Activated T-helper 17 cell treated with anti-CD3 and anti-CD28 coated beads, Interleukin-2, amount 50 U/mL, for 72 hours (primary cell): ENCODE results near the gene RBM12. TPM values are rescaled to one million over a fixed set of nuclear protein-coding genes. Genes with fewer than 3 reads are reported as not detected.

Experiments
- ATAC-seq: fragments of 150-1000 bp; cut with Tn5 transposase; replicated peaks from 2 replicates; pipeline ENCODE4 v1.10.0; 2021; ENCODE audit warnings: mild to moderate bottlenecking, moderate library complexity
- H3K27ac Mint-ChIP-seq: one replicate; pipeline ENCODE4 v1.8.0; 2022; ENCODE audit warnings: mixed read lengths
- H3K27me3 Mint-ChIP-seq: one replicate; pipeline ENCODE4 v1.8.0; 2022; ENCODE audit warnings: mixed read lengths
- H3K36me3 Mint-ChIP-seq: one replicate; pipeline ENCODE4 v1.8.0; 2022; ENCODE audit warnings: low read depth, mild to moderate bottlenecking, mixed read lengths
- H3K4me1 Mint-ChIP-seq: one replicate; pipeline ENCODE4 v1.8.0; 2022; ENCODE audit warnings: mixed read lengths
- H3K4me3 Mint-ChIP-seq: one replicate; pipeline ENCODE4 v1.8.0; 2022; ENCODE audit warnings: mild to moderate bottlenecking, mixed read lengths
- H3K9me3 Mint-ChIP-seq: one replicate; pipeline ENCODE4 v1.8.0; 2022; ENCODE audit warnings: mixed read lengths
- total RNA-seq, 2 donors: library from RNA; stranded (reverse); gene quantifications; one replicate each; pipeline ENCODE4 v1.2.3, GENCODE V29; 2022

The RBM12 gene
- total RNA-seq, 2 donors from 2014 or later: 106 to 116 TPM

DNA sequence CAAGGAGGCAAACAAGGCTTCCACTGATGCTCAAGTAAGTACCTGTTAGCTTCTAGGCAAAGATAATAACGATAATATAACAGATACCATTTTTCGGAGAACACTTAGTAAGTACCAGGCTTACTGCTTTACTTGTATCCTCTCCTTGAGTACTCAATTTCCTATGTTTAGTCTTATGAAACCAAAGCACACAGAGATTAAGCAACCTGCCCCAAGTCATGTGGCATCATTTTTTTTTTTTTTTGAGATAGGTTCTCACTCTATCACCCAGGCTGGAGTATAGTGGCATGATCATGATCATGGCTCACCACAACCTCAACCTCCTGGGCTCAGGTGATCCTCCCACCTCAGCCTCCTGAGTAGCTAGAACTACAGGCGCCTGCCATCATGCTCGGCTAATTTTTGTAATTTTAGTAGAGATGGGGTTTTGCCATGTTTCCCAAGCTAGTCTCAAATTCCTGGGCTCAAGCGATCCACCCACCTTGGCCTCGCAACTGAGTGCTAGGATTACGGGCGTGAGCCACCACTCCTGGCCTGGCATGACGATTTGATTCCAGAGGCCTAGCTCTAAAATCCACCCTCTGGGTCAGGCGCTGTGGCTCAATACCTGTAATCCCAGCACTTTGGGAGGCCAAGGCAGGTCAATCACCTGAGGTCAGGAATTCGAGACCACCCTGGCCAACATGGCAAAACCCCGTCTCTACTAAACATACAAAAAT lies 35.1 kb downstream of the RBM12 start:
- peak overlapping the region; percentile 28 for H3K27ac Mint-ChIP-seq
- no peak for ATAC-seq
- no peaks in the 10 kb centered on the region for H3K9me3 Mint-ChIP-seq
- H3K4me1 Mint-ChIP-seq: no peaks in the 10 kb centered on the region
- no peaks in the 10 kb centered on the region for H3K27me3 Mint-ChIP-seq
- peaks cover 90% of the 10 kb centered on the region for H3K36me3 Mint-ChIP-seq
- no peak overlapping the region for H3K4me3 Mint-ChIP-seq

DNA sequence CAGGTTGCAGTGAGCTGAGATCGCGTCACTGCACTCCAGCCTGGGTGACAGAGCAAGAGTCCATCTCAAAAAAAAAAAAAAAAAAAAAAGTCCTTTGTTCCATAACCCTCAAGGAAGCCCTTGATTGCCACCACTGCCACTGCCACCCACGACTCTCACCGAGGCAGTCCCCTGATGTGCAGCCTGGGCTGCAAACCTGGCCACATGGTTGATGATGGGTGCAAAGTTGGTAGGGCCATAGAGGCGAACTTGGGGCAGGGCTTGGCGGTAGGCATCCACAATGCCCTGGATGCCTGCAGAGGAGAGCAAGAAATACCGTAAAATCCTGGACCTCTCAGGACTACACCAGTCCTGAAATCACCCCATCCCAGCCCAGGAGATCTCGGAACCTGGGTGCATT lies 37.6 kb downstream of the RBM12 start:
- peaks cover 82% of the 10 kb centered on the region for H3K36me3 Mint-ChIP-seq
- no peaks in the 10 kb centered on the region for H3K9me3 Mint-ChIP-seq
- ATAC-seq: no peak
- no peaks in the 10 kb centered on the region for H3K27me3 Mint-ChIP-seq
- no peaks in the 10 kb centered on the region for H3K4me1 Mint-ChIP-seq
- peak overlapping the region; percentile 93 for H3K27ac Mint-ChIP-seq
- no peak overlapping the region for H3K4me3 Mint-ChIP-seq

DNA sequence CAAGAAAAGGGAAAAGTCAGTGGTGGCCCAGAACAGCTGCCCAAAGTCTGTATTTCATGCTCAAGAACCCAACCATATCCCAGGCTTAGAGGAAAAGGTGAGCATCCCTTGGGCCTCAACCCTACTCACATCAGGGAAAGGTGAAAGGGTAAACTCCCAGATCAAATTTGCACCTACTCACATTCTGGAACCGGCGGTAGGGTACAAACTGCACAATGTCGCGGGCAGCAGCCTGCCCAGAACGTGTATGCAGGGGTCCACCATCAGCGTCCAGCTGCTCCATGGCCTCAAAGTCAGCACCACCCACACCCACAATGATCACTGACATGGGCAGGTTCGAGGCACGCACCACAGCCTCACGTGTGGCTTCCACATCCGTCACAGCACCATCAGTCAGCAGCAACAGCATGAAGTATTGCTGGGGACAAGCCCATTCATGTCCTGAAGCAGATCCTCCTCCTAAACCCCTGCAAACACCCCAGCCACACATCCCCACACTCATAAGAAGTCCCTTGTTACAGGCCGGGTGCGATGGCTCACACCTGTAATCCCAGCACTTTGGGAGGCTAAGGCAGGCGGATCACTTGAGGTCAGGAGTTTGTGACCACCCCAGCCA lies 38.2 kb downstream of the RBM12 start:
- no peak for ATAC-seq
- peak overlapping the region; percentile 93 for H3K27ac Mint-ChIP-seq
- H3K36me3 Mint-ChIP-seq: peaks cover 81% of the 10 kb centered on the region
- no peaks in the 10 kb centered on the region for H3K9me3 Mint-ChIP-seq
- no peaks in the 10 kb centered on the region for H3K4me1 Mint-ChIP-seq
- no peaks in the 10 kb centered on the region for H3K27me3 Mint-ChIP-seq
- no peak overlapping the region for H3K4me3 Mint-ChIP-seq

DNA sequence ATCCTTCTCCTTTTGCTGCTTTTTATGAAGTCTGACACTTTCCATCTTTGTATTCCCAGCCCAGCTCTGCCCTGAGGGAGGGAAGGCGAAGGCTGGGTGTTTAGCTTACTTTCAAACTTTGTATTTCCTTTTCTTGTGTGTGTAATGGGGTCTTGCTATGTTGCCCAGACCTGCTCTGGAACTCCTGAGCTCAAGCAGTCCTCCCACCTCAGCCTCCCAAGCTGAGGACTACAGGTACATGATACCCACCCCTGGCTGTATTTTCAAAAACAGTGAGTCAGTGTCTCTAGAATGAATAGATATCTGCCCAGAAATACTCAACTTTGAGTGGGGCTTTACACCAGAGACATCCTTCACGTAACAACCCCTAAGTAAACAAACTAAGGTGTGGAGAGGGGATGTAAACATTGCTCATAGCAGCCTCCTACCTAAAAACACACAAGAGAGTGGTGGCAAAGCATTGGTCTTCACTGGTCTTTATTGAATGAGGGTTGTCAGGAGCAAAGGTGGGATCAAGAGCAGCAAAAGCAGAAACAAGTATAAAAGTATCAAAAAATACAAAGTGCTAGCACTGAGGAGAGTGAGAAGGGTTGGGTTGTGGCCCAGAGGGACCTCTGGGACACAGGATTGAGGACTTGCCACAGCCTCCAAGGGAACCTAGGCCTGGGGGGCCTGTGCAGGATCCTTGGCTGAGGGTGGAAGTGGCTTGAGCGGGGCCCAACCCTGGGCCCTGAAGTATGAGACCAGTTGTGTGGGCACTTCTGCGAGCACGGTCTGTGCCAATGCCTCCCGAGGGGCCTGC lies 38.9 kb downstream of the RBM12 start:
- Mint-ChIP-seq H3K4me1 (no peaks in the 10 kb centered on the region), H3K9me3 (no peaks in the 10 kb centered on the region), H3K27ac (peak overlapping the region; percentile 93), H3K4me3 (no peak overlapping the region), H3K27me3 (no peaks in the 10 kb centered on the region), H3K36me3 (peaks cover 79% of the 10 kb centered on the region)
- no peak for ATAC-seq

DNA sequence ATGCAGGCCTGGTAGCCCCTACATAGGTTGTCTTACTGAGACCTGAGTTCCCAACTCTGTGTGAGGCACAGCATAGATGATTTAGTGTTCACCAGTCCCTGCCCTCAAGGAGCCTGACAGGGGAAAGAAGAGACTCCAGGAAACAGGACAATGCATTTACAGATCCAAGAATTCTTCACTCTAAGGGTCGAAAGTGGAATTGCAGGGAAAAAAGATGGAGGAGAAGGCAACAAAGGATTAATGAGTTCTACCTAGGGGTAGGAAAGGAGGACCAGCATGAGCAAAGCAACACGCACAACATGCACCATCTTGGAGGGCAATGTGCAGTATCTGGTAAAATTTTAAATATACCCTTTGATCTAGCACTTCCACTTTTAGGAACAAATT lies 43.1 kb downstream of the RBM12 start:
- Mint-ChIP-seq H3K4me1 (peaks cover 14% of the 10 kb centered on the region), H3K9me3 (no peaks in the 10 kb centered on the region), H3K27ac (no peak overlapping the region)

DNA sequence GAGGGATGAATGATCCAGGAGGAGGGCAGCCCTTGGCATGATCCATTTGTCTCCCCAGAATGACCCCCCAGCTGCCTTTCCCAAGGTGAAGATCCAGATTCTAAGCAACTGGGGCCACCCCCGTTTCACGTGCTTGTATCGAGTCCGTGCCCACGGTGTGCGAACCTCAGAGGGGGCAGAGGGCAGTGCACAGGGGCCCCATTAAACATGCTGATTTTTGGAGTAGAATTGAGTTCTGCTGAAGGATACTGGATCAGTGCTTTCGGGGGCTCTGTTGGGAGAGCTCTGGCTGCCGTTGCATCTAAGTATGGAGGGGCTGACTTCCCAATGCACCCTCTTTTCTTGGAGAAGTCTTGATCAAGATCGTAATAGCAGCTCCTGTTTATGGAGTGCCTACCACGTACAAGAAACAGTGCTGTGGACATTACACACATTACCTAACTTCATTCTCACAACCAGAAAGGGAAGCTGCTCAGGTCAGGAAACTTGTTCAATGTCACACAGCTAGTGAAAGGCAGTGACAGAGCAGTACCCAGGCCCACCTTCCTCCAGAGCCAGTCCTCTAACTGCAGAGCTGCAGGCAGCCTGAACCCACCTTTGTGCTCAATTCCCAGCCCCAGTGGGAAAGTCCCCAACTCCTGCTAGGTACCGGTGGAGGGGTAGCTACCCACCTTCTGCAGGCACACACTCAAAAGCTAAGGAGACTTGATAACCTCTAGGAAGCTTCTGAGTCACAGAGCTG lies 43.7 kb downstream of the RBM12 start:
- Mint-ChIP-seq H3K9me3 (no peaks in the 10 kb centered on the region), H3K4me1 (peaks cover 14% of the 10 kb centered on the region), H3K27ac (no peak overlapping the region), H3K4me3 (peak overlapping the region; percentile 90), H3K36me3 (peaks cover 44% of the 10 kb centered on the region), H3K27me3 (no peaks in the 10 kb centered on the region)
- ATAC-seq: no peak

More for the DNA sequence above, 43.1 kb downstream of the RBM12 start:
- ATAC-seq: no peak
- Mint-ChIP-seq H3K27me3 (no peaks in the 10 kb centered on the region), H3K36me3 (peaks cover 50% of the 10 kb centered on the region), H3K4me3 (no peak overlapping the region)

DNA sequence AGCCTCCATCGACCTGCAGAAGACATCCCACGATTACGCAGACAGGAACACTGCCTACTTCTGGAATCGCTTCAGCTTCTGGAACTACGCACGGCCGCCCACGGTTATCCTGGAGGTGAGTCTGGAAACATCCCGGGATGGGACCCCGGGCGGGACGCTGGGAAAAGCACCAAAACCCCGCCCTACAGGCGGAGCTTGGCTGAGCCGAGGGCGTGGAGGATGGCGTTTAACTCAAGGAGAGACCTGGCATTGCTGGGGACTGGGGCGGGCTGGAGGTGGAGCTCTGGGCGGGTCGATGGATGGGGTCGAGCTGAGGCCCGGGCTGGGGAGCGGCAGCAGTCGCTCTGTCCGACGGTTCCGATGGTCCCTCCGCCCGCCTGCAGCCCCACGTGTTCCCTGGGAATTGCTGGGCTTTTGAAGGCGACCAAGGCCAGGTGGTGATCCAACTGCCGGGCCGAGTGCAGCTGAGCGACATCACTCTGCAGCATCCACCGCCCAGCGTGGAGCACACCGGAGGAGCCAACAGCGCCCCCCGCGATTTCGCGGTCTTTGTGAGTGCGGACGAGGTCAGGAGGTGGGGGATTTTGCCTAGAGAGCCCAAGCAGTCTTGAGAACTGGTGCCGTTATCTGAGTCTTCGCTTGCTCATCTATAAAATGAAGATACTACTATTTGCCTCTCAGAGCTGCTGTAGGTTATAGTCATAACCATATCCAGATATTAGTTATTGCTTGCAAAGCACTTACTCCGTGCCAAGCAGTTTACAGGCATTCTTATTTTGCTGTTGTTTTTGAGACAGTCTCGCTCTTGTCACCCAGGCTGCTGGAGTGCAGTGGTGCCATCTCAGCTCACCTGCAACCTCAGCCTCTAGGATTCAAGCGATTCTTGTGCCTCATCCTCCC lies 45.3 kb downstream of the RBM12 start:
- H3K27ac Mint-ChIP-seq: peak overlapping the region; percentile 90
- H3K36me3 Mint-ChIP-seq: peaks cover 30% of the 10 kb centered on the region
- H3K4me3 Mint-ChIP-seq: peak overlapping the region; percentile 90
- H3K9me3 Mint-ChIP-seq: no peaks in the 10 kb centered on the region
- no peaks in the 10 kb centered on the region for H3K27me3 Mint-ChIP-seq
- peak; percentile 51 for ATAC-seq
- peaks cover 18% of the 10 kb centered on the region for H3K4me1 Mint-ChIP-seq

DNA sequence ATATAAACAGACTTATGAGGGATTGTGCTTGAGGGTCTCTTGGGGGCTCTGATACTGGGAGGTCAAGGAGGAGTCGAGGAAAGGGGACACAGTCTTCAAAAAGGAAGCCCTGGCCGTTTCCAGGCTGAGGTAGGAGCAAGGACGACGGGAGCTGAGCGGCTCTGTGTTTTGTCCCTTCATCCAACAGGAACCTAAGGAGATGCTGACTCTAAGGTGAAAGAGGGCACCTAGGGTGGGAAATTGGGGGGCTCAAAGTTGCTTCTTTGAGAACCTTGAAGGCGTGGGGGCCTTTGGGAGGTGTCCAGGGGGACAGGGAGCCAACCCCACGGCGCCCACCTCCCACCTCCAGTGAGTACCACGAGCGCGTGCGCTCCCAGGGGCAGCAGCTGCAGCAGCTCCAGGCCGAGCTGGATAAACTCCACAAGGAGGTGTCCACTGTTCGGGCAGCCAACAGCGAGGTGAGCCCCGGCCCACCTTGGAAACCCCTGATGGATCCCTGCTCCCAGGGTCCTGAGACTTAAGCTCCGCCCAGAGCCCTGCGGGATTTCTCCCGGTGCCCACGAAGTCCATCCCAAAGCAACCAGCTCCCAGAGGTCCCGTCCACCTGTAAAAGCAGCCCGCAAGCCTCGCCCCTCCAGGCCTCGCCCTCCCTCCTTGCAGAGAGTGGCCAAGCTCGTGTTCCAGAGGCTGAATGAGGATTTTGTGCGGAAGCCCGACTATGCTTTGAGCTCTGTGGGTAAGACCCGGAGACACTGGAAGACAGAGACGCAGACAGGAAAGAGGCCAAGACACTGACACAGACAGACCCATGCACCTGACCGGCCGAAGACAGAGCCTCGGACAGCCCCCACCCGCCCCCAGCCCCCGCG lies 46.2 kb downstream of the RBM12 start:
- peak overlapping the region; percentile 90 for H3K4me3 Mint-ChIP-seq
- peak overlapping the region; percentile 90 for H3K27ac Mint-ChIP-seq
- peaks cover 29% of the 10 kb centered on the region for H3K36me3 Mint-ChIP-seq
- no peaks in the 10 kb centered on the region for H3K27me3 Mint-ChIP-seq
- peaks cover 18% of the 10 kb centered on the region for H3K4me1 Mint-ChIP-seq
- ATAC-seq: no peak
- no peaks in the 10 kb centered on the region for H3K9me3 Mint-ChIP-seq

DNA sequence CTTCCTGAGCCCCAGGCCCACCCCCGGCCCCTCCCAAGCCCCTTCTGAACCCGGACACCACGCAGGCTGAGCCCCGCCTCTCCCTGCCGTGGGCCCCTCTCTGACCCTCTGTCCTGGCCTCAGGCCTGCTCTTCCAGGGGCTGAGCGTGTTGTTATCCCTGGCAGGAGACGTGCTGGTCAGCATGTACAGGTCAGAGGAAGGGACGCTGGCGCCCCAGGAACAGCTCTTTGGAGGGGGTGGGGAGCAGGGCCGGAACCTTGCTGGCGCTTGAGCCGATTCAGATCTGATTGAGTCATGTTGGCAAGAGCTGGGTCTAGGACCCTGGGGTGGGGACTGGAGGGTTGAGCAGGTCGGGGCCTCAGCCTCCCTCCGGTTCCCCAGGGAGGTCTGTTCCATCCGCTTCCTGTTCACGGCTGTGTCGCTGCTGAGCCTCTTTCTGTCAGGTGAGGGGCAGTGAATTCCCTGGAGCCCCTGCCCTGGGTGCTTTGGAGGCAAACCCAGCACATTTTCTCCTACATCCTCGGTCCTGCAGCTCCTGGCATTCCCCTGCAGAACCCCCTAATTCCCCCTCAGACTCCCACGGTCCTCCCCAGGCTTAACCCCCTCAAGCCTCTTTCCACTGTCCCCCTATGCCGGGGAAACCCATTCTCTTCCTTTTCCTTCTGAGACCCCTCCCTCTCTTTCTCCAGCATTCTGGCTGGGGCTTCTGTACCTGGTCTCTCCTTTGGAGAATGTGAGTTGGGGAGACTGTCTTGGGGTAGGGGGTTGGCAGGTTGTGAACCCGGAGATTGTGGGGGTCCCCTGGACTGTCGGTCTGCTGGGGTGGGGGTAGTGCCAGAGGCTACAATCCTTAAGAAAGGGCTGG lies 47.1 kb downstream of the RBM12 start:
- Mint-ChIP-seq H3K36me3 (peaks cover 23% of the 10 kb centered on the region), H3K27me3 (no peaks in the 10 kb centered on the region), H3K27ac (peak overlapping the region; percentile 90), H3K9me3 (no peaks in the 10 kb centered on the region), H3K4me1 (peaks cover 18% of the 10 kb centered on the region), H3K4me3 (peak overlapping the region; percentile 90)
- ATAC-seq: no peak

DNA sequence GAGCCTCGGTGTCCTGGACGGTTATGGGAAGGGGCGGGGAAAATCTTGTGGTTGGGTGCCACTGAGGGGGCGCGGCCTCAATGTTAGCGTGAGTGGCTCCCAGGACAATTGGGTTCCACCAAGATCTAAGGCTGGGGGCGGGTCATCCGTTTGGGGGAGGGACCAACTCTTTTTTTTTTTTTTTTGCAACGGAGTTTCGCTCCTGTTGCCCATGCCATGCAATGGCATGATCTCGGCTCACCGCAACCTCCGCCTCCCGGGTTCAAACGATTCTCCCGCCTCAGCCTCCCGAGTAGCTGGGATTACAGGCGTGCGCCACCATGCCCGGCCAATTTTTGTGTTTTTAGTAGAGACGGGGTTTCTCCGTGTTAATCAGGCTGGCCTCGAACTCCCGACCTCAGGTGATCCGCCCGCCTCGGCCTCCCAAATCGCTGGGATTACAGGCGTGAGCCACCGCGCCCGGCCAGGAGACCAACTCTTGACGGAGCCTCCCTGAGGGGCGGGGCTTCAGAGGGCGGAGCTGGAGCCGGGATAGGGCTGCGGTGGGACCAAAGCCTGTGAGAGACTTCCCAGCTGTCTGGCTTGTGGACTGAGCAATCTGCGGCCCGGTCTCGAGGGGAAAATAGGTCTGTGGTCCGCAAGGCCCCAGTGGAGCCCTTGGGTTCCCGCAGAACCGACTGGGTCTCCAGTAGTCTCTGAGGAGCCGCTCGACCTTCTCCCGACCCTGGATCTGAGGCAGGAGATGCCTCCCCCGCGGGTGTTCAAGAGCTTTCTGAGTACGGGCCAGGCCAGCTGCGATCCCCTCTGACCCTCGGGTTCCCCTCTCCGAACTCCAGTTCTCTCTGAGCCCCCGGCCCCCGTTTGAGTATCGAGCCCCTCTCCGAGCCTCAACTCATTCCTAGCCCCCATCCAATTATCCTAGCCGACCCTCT lies 48.0 kb downstream of the RBM12 start:
- Mint-ChIP-seq H3K4me3 (peak overlapping the region; percentile 90), H3K27me3 (no peaks in the 10 kb centered on the region), H3K9me3 (no peaks in the 10 kb centered on the region), H3K4me1 (peaks cover 18% of the 10 kb centered on the region), H3K36me3 (peaks cover 21% of the 10 kb centered on the region), H3K27ac (peak overlapping the region; percentile 90)
- ATAC-seq: peak; percentile 32

DNA sequence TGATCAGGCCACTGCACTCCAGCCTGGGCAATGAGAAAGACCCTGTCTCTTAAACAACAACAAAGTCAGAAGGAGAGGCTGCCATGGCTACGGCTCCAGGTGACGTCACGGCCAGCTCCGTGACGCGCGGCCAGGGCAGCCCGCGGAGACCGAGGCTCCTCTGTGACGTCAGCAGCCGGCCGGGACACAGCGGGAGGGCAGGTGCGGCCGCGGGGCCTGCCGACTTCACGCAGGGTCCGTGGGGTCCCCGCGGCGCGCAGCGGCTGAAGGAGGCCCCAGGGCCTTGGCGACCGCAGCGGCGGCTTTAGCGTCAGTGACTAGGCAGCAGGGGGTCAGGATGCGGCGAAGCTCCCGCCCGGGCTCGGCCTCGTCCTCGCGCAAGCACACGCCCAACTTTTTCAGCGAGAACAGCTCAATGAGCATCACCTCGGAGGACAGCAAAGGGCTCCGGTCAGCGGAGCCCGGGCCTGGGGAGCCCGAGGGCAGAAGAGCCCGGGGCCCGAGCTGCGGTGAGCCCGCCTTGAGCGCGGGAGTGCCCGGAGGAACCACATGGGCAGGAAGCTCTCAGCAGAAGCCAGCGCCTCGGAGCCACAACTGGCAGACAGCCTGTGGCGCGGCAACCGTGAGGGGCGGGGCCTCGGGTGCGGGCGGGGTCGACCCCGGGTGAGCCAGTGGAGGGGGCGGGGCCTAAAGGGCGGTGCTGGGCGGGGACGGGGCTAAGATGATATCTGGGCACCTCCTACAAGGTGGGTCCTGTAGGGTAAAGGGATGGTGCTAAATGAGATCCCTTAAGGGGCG lies 48.8 kb downstream of the RBM12 start, which contains the start of gene SPAG4:
TSS of gene SPAG4 (plus strand) at position 163 of the 798 bp plus-strand sequence. CDS start at position 338, 175 bp downstream.
- Mint-ChIP-seq H3K4me1 (peaks cover 18% of the 10 kb centered on the region), H3K4me3 (peak within 1 kb of the TSS; percentile 90), H3K9me3 (no peaks in the 10 kb centered on the region), H3K36me3 (peaks cover 14% of the 10 kb centered on the region), H3K27ac (peak within 1 kb of the TSS; percentile 90), H3K27me3 (no peaks in the 10 kb centered on the region)
- ATAC-seq: peak; percentile 84
